GM12864 (cell line): ENCODE data around the gene DENND5B.
A peak's percentile ranks its signal among the peaks of the same experiment; 100 is the strongest.

Experiments used
- DNase-seq: peaks from one replicate; pipeline ENCODE4 v3.0.0-alpha.2; 2011; ENCODE audit warnings: low read depth
- H3K4me3 ChIP-seq: 2 replicates; pipeline ENCODE4 v1.5.1; 2011; ENCODE audit warnings: mild to moderate bottlenecking, low read depth, low read length, control low read depth
- CTCF ChIP-seq: IDR thresholded peaks from 2 replicates; pipeline ENCODE4 v1.5.1; 2011; ENCODE audit warnings: low read depth, mild to moderate bottlenecking, moderate library complexity, low read length, control low read depth, inconsistent platforms; ENCODE audit errors: missing control alignments

DENND5B gene

GRCh38 chr12:31362115-31362758, 228.7 kb downstream of the DENND5B start:
- no peak for DNase-seq
- no peak for TF ChIP-seq CTCF
- peak overlapping the region; percentile 21; the same call in 1 of the 2 replicates for H3K4me3 ChIP-seq

GRCh38 chr12:31361730-31362114, 229.2 kb downstream of the DENND5B start:
- H3K4me3 ChIP-seq, result no peak overlapping the region
- TF ChIP-seq CTCF, result no peak
- DNase-seq, result no peak

GRCh38 chr12:31355747-31356107, 235.2 kb downstream of the DENND5B start:
- no peak for TF ChIP-seq CTCF
- no peak overlapping the region for H3K4me3 ChIP-seq
- no peak for DNase-seq

GRCh38 chr12:31353750-31354708, 236.9 kb downstream of the DENND5B start:
- no peak for TF ChIP-seq CTCF
- H3K4me3 ChIP-seq, result no peak overlapping the region
- no peak for DNase-seq

- no peak for TF ChIP-seq CTCF
- H3K4me3 ChIP-seq, result no peak overlapping the region
- DNase-seq, result no peak
Observed at GRCh38 chr12:31346267-31346666, 244.7 kb downstream of the DENND5B start.

GRCh38 chr12:31343139-31343538, 247.8 kb downstream of the DENND5B start:
- DNase-seq, result no peak
- no peak for TF ChIP-seq CTCF
- no peak overlapping the region for H3K4me3 ChIP-seq
